NCI-H1417 treated with DMSO at 0.1 percent for 48 hours (cell line): ENCODE measurements around the gene DNAH5.
"Not testable (repeated sequence)": the region's sequence is repeated elsewhere in the genome, so short reads cannot be mapped to it uniquely, and the experiment has no call there.

Source experiments
- DNase-seq: peaks from one replicate; lab custom pipeline; 2025; lab: John Stamatoyannopoulos, UW

DNAH5 gene

GRCh38 chr5:13944560-13945199 lies at the start of gene DNAH5:
TSS of gene DNAH5 (minus strand) at chr5:13944688. CDS start at chr5:13944438, 250 bp downstream.
- no peak for DNase-seq

GRCh38 chr5:13993926-13994325 lies 49.4 kb upstream of the DNAH5 start:
- no peak for DNase-seq

- DNase-seq: no peak
Observed at GRCh38 chr5:13992795-13993194, 48.3 kb upstream of the DNAH5 start.

GRCh38 chr5:13991365-13991764 lies 46.9 kb upstream of the DNAH5 start:
- no peak for DNase-seq

GRCh38 chr5:13990896-13991295 lies 46.4 kb upstream of the DNAH5 start:
- no peak for DNase-seq

GRCh38 chr5:13989832-13990231 lies 45.3 kb upstream of the DNAH5 start:
- no peak for DNase-seq

GRCh38 chr5:13987843-13988464 lies 43.5 kb upstream of the DNAH5 start:
- peak; percentile 4 for DNase-seq

- DNase-seq: no peak
Observed at GRCh38 chr5:13985731-13986418, 41.4 kb upstream of the DNAH5 start.

- not testable (repeated sequence) for DNase-seq
Observed at GRCh38 chr5:13984888-13985287, 40.4 kb upstream of the DNAH5 start.

GRCh38 chr5:13976867-13977830 lies 32.7 kb upstream of the DNAH5 start:
- DNase-seq: no peak

GRCh38 chr5:13976223-13976622 lies 31.7 kb upstream of the DNAH5 start:
- no peak for DNase-seq

- no peak for DNase-seq
Observed at GRCh38 chr5:13975246-13975645, 30.8 kb upstream of the DNAH5 start.

- no peak for DNase-seq
Observed at GRCh38 chr5:13973724-13974123, 29.2 kb upstream of the DNAH5 start.

- no peak for DNase-seq
Observed at GRCh38 chr5:13972029-13972428, 27.5 kb upstream of the DNAH5 start.

GRCh38 chr5:13957032-13957645 lies 12.7 kb upstream of the DNAH5 start:
- DNase-seq: peak; percentile 46

GRCh38 chr5:13956471-13956870 lies 12.0 kb upstream of the DNAH5 start:
- no peak for DNase-seq

GRCh38 chr5:13955896-13956295 lies 11.4 kb upstream of the DNAH5 start:
- no peak for DNase-seq

GRCh38 chr5:13946111-13946510 lies 1.6 kb upstream of the DNAH5 start:
- no peak for DNase-seq

- DNase-seq: no peak
Observed at GRCh38 chr5:13945271-13945670, 783 bp upstream of the DNAH5 start.

- DNase-seq: no peak
Observed at GRCh38 chr5:13943676-13944075, 812 bp downstream of the DNAH5 start.

- no peak for DNase-seq
Observed at GRCh38 chr5:13941468-13941867, 3.0 kb downstream of the DNAH5 start.

- DNase-seq: no peak
Observed at GRCh38 chr5:13939638-13940037, 4.8 kb downstream of the DNAH5 start.
